IMR-90 (cell line): ENCODE data around the gene TNPO1. TPM values are rescaled to one million over a fixed set of nuclear protein-coding genes. Genes with fewer than 3 reads are reported as not detected.

ENCODE experiments used
- ATAC-seq: fragments of 200-7000 bp; cut with Tn5 transposase; 2 replicates; pipeline ENCODE4 v1.9.1; 2020; ENCODE audit warnings: low read depth, mild to moderate bottlenecking, moderate library complexity
- BruUV-seq: library from RNA; stranded (reverse); fragments of 400-500 nt; replicated peaks from 2 replicates; lab custom pipeline; 2021; lab: Mats Ljungman, UMichigan
- CTCF ChIA-PET: fragments of 300-600 bp; formaldehyde crosslinking; extraction: SDS; loops from one replicate; lab custom pipeline; 2021; ENCODE audit warnings: antibody characterized with exemption; lab: Yijun Ruan, JAX
- POLR2A ChIA-PET: fragments of 300-600 bp; sonication (Branson Sonifier 250); formaldehyde crosslinking; loops from one replicate; lab custom pipeline; 2022; ENCODE audit warnings: antibody characterized with exemption; ENCODE audit not compliant: unreplicated experiment; lab: Charles Lee
- DNase-seq: peaks from one replicate; pipeline ENCODE4 v3.0.0; 2013
- H2AFZ ChIP-seq: replicated peaks from 2 replicates; pipeline ENCODE3; 2013; ENCODE audit warnings: low read length, mild to moderate bottlenecking; ENCODE audit not compliant: poor library complexity
- H2AK5ac ChIP-seq: 2 replicates; pipeline ENCODE4 v1.6.1; 2013; ENCODE audit warnings: low read depth, low read length, inconsistent platforms
- H2AK9ac ChIP-seq: replicated peaks from 2 replicates; pipeline ENCODE3; 2013; ENCODE audit warnings: mild to moderate bottlenecking, low read depth, low read length, moderate library complexity; ENCODE audit not compliant: poor library complexity
- H2BK120ac ChIP-seq: 2 replicates; pipeline ENCODE4 v1.6.1; 2013; ENCODE audit warnings: low read depth, low read length, inconsistent platforms
- H2BK15ac ChIP-seq: 3 replicates; pipeline ENCODE4 v1.6.1; 2013; ENCODE audit warnings: low read depth, low read length, inconsistent platforms
- H2BK20ac ChIP-seq: 2 replicates; pipeline ENCODE4 v1.6.1; 2013; ENCODE audit warnings: low read depth, mild to moderate bottlenecking, inconsistent platforms, low read length, moderate library complexity
- H2BK5ac ChIP-seq: 2 replicates; pipeline ENCODE4 v1.6.1; 2013; ENCODE audit warnings: mild to moderate bottlenecking, low read depth, low read length, inconsistent platforms; ENCODE audit not compliant: poor library complexity, severe bottlenecking
- H3K14ac ChIP-seq: replicated peaks from 2 replicates; pipeline ENCODE4 v1.6.1; 2013; ENCODE audit warnings: low read depth, low read length, inconsistent platforms
- H3K18ac ChIP-seq: 2 replicates; pipeline ENCODE4 v1.6.1; 2013; ENCODE audit warnings: low read depth, low read length, control low read depth
- H3K23ac ChIP-seq: 2 replicates; pipeline ENCODE4 v1.6.1; 2013; ENCODE audit warnings: low read depth, low read length, inconsistent platforms
- H3K27ac ChIP-seq: 2 replicates; pipeline ENCODE4 v1.5.1; 2013; ENCODE audit warnings: mild to moderate bottlenecking, control low read depth, low read length; ENCODE audit not compliant: insufficient read depth
- H3K27me3 ChIP-seq: 2 replicates; pipeline ENCODE4 v1.6.1; 2013; ENCODE audit warnings: low read length; ENCODE audit not compliant: control insufficient read depth, insufficient read depth
- H3K36me3 ChIP-seq: 2 replicates; pipeline ENCODE4 v1.6.1; 2013; ENCODE audit warnings: low read length, mixed read lengths; ENCODE audit not compliant: control insufficient read depth, insufficient read depth
- H3K4ac ChIP-seq: 2 replicates; pipeline ENCODE4 v1.6.1; 2013; ENCODE audit warnings: low read depth, low read length, inconsistent platforms
- H3K4me1 ChIP-seq: 2 replicates; pipeline ENCODE4 v1.6.1; 2013; ENCODE audit warnings: low read length, mixed read lengths; ENCODE audit not compliant: control insufficient read depth, insufficient read depth
- H3K4me2 ChIP-seq: 2 replicates; pipeline ENCODE4 v1.6.1; 2013; ENCODE audit warnings: low read depth, mild to moderate bottlenecking, control low read depth, low read length, moderate library complexity
- H3K4me3 ChIP-seq: 2 replicates; pipeline ENCODE4 v1.5.1; 2013; ENCODE audit warnings: low read depth, mild to moderate bottlenecking, control low read depth, low read length, moderate library complexity; ENCODE audit not compliant: insufficient read depth
- H3K56ac ChIP-seq: 2 replicates; pipeline ENCODE4 v1.6.1; 2013; ENCODE audit warnings: low read length, inconsistent platforms; ENCODE audit not compliant: insufficient read depth; ENCODE audit errors: extremely low read depth
- H3K79me1 ChIP-seq, 2 experiments: 2 replicates each; pipeline ENCODE4 v1.6.1; 2013; ENCODE audit warnings: low read length in 2 of 2, inconsistent platforms in 1 of 2, low read depth in 1 of 2
- H3K9ac ChIP-seq: 2 replicates; pipeline ENCODE4 v1.6.1; 2013; ENCODE audit warnings: low read depth, low read length, control low read depth
- H3K9me1 ChIP-seq: 2 replicates; pipeline ENCODE4 v1.6.1; 2013; ENCODE audit warnings: low read length, inconsistent platforms; ENCODE audit not compliant: insufficient read depth
- H3K9me3 ChIP-seq: 2 replicates; pipeline ENCODE4 v1.6.1; 2013; ENCODE audit warnings: low read length; ENCODE audit not compliant: control insufficient read depth, insufficient read depth
- H4K20me1 ChIP-seq: 2 replicates; pipeline ENCODE4 v1.6.1; 2013; ENCODE audit warnings: low read length, inconsistent platforms; ENCODE audit not compliant: insufficient read depth
- H4K5ac ChIP-seq: 2 replicates; pipeline ENCODE4 v1.6.1; 2013; ENCODE audit warnings: mild to moderate bottlenecking, low read depth, low read length, control low read depth
- H4K8ac ChIP-seq, 2 experiments: 2 replicates each; pipeline ENCODE4 v1.6.1; 2013; ENCODE audit warnings: low read depth in 2 of 2, low read length in 2 of 2, control low read depth in 1 of 2, inconsistent platforms in 1 of 2
- H4K91ac ChIP-seq: 2 replicates; pipeline ENCODE4 v1.6.1; 2013; ENCODE audit warnings: low read depth, low read length, inconsistent platforms; ENCODE audit not compliant: insufficient read depth
- BHLHE40 ChIP-seq: fragments of 150-350 bp; IDR thresholded peaks from 2 replicates; pipeline ENCODE4 v1.6.1; 2016; ENCODE audit warnings: mild to moderate bottlenecking, low read depth, low read length
- CEBPB ChIP-seq: IDR thresholded peaks from 2 replicates; pipeline ENCODE4 v1.6.1; 2012; ENCODE audit warnings: low read depth, low read length, improper control_type of control experiment
- CHD1 ChIP-seq: IDR thresholded peaks from 2 replicates; pipeline ENCODE4 v1.6.1; 2012; ENCODE audit warnings: low read depth, low read length, improper control_type of control experiment
- MAFK ChIP-seq: IDR thresholded peaks from 2 replicates; pipeline ENCODE4 v1.6.1; 2012; ENCODE audit warnings: low read depth, low read length, improper control_type of control experiment
- MAZ ChIP-seq: IDR thresholded peaks from 2 replicates; pipeline ENCODE4 v1.6.1; 2012; ENCODE audit warnings: low read depth, mild to moderate bottlenecking, low read length, improper control_type of control experiment, moderate library complexity, borderline replicate concordance
- MXI1 ChIP-seq: IDR thresholded peaks from 2 replicates; pipeline ENCODE4 v1.6.1; 2012; ENCODE audit warnings: low read depth, mild to moderate bottlenecking, low read length, moderate library complexity, borderline replicate concordance
- NFE2L2 ChIP-seq: fragments of 150-350 bp; IDR thresholded peaks from 2 replicates; pipeline ENCODE4 v1.6.1; 2016; ENCODE audit warnings: low read depth, mild to moderate bottlenecking, low read length
- POLR2A ChIP-seq: IDR thresholded peaks from 2 replicates; pipeline ENCODE4 v1.6.1; 2012; ENCODE audit warnings: mild to moderate bottlenecking, low read depth, low read length
- RAD21 ChIP-seq: IDR thresholded peaks from 2 replicates; pipeline ENCODE4 v1.6.1; 2012; ENCODE audit warnings: low read length, improper control_type of control experiment
- RCOR1 ChIP-seq: IDR thresholded peaks from 2 replicates; pipeline ENCODE4 v1.6.1; 2012; ENCODE audit warnings: mild to moderate bottlenecking, low read length, improper control_type of control experiment; ENCODE audit not compliant: insufficient replicate concordance
- RFX5 ChIP-seq: IDR thresholded peaks from 2 replicates; pipeline ENCODE4 v1.8.0; 2012; ENCODE audit warnings: low read depth, mild to moderate bottlenecking, low read length, moderate library complexity
- SMC3 ChIP-seq: fragments of 150-350 bp; IDR thresholded peaks from 2 replicates; pipeline ENCODE4 v1.6.1; 2016; ENCODE audit warnings: low read depth, mild to moderate bottlenecking, antibody characterized with exemption, low read length, moderate library complexity
- WGBS, 2 experiments: methylation state at CpG; one replicate each; pipeline versions ENCODE4 v1.1.5 to v1.1.7; 2013; ENCODE audit warnings: missing lambda C conversion rate in 2 of 2; ENCODE audit not compliant: insufficient read length in 1 of 2; ENCODE audit errors: extremely low coverage in 2 of 2; 5-methylcytosine and 5-hydroxymethylcytosine counted together
- dilution Hi-C: fragments of 300-500 bp; cut with HindIII; formaldehyde crosslinking; loops from one replicate; pipeline ENCODE4 v1.14.3; 2018; ENCODE audit warnings: low sequenced_read_pairs; ENCODE audit not compliant: unreplicated experiment
- in situ Hi-C: fragments of 300-500 bp; cut with MboI; formaldehyde crosslinking; loops from 3 replicates; pipeline ENCODE4 v1.14.3; 2019; ENCODE audit warnings: low sequenced_read_pairs, inconsistent platforms, mixed read lengths
- intact Hi-C: fragments of 100-400 bp; cut with micrococcal nuclease; formaldehyde crosslinking; loops from 2 replicates; pipeline ENCODE4 v1.10.0; 2022
- polyA plus RNA-seq, 3 experiments: library from polyadenylated mRNA; depleted of rRNA; stranded (reverse); fragments of >200 nt; gene quantifications; 2 replicates each; pipeline ENCODE4 v1.2.3, GENCODE V29; 2012; ENCODE audit warnings: low replicate concordance in 1 of 3
- total RNA-seq: library from RNA; depleted of rRNA; stranded (reverse); fragments of >200 nt; gene quantifications from 2 replicates; pipeline ENCODE4 v1.2.3, GENCODE V29; 2012
- TF ChIP-seq, protein P1 (sequence below): conservative IDR thresholded peaks from 2 replicates; pipeline ENCODE4 v1.5.1; 2012; ENCODE audit warnings: mild to moderate bottlenecking, low read depth, low read length, improper control_type of control experiment
- TF ChIP-seq, protein P2 (sequence below): fragments of 150-350 bp; IDR thresholded peaks from 2 replicates; pipeline ENCODE4 v1.6.1; 2017; ENCODE audit warnings: mild to moderate bottlenecking, antibody characterized with exemption, low read length, low read depth
- TF ChIP-seq, protein P3 (sequence below): fragments of 150-350 bp; IDR thresholded peaks from 2 replicates; pipeline ENCODE4 v1.6.1; 2016; ENCODE audit warnings: low read depth, mild to moderate bottlenecking, low read length, moderate library complexity, borderline replicate concordance

Gene TNPO1
- total and polyA plus RNA-seq, 2 of the 4 experiments (the other 2 are of a cell fraction) = 45.5 to 400 TPM

DNA sequence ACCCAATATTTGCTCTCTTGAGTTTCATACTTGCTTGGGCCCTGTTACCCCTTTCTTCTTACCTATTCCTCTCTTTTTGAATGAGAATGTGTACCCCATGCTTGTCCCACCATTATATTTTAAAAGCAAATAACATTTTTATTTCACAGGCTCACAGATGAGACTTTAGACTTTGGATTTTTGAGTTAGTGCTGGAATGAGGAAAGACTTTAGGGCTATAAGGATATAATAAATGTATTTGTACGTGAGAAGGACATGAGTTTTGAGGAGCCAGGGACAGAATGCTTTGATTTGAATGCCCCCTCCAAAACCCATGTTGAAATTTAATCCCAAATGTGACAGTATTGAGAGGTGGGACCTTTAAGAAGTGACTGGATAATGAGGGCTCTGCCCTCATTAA lies 33.1 kb upstream of the TNPO1 start:
- Histone ChIP-seq H2AK5ac (no peak overlapping the region), H3K14ac (no peak overlapping the region), H3K4ac (no peak overlapping the region), H2AK9ac (no peak overlapping the region), H3K4me1 (no peaks in the 10 kb centered on the region), H3K18ac (no peak overlapping the region), H3K23ac (no peak overlapping the region), H3K36me3 (no peaks in the 10 kb centered on the region), H3K9ac (no peak overlapping the region), H3K56ac (no peak overlapping the region), H4K91ac (no peak overlapping the region), H2BK5ac (no peak overlapping the region), H4K8ac (no peak overlapping the region), H3K79me1 (no peaks in the 10 kb centered on the region), H3K4me2 (no peak overlapping the region), H3K9me1 (no peaks in the 10 kb centered on the region), H2BK120ac (no peak overlapping the region), H2BK20ac (no peak overlapping the region), H3K27ac (no peak overlapping the region), H2AFZ (no peak overlapping the region), H4K5ac (no peak overlapping the region), H3K27me3 (no peaks in the 10 kb centered on the region; the same call in 1 of the 2 replicates), H4K20me1 (no peaks in the 10 kb centered on the region), H2BK15ac (no peak overlapping the region), H3K9me3 (no peaks in the 10 kb centered on the region), H3K4me3 (no peak overlapping the region)
- dilution Hi-C loops (no loop called here), in situ Hi-C loops (no loop called here), intact Hi-C loops (no loop called here)
- ChIA-PET CTCF (no interaction called here), POLR2A (interaction anchor here (0.6 kb wide), 1 partner anchor 17 kb away, joined by 3 read pairs; no protein-coding TSS in a partner anchor)
- no TSS peak for BruUV-seq
- whole genome bisulfite sequencing, 2 experiments = no CpG with 5 or more reads among the region's 1 CpG
- ATAC-seq (no peak), DNase-seq (no peak)
- TF ChIP-seq SMC3 (no peak), CEBPB (no peak), MXI1 (no peak), RCOR1 (no peak), BHLHE40 (no peak), MAFK (no peak), MAZ (no peak), RAD21 (no peak), RFX5 (no peak), CHD1 (no peak), NFE2L2 (no peak), POLR2A (no peak)
- TF ChIP-seq, protein P1, sequence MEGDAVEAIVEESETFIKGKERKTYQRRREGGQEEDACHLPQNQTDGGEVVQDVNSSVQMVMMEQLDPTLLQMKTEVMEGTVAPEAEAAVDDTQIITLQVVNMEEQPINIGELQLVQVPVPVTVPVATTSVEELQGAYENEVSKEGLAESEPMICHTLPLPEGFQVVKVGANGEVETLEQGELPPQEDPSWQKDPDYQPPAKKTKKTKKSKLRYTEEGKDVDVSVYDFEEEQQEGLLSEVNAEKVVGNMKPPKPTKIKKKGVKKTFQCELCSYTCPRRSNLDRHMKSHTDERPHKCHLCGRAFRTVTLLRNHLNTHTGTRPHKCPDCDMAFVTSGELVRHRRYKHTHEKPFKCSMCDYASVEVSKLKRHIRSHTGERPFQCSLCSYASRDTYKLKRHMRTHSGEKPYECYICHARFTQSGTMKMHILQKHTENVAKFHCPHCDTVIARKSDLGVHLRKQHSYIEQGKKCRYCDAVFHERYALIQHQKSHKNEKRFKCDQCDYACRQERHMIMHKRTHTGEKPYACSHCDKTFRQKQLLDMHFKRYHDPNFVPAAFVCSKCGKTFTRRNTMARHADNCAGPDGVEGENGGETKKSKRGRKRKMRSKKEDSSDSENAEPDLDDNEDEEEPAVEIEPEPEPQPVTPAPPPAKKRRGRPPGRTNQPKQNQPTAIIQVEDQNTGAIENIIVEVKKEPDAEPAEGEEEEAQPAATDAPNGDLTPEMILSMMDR = no peak
- TF ChIP-seq, protein P2, sequence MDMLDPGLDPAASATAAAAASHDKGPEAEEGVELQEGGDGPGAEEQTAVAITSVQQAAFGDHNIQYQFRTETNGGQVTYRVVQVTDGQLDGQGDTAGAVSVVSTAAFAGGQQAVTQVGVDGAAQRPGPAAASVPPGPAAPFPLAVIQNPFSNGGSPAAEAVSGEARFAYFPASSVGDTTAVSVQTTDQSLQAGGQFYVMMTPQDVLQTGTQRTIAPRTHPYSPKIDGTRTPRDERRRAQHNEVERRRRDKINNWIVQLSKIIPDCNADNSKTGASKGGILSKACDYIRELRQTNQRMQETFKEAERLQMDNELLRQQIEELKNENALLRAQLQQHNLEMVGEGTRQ = no peak
- TF ChIP-seq, protein P3, sequence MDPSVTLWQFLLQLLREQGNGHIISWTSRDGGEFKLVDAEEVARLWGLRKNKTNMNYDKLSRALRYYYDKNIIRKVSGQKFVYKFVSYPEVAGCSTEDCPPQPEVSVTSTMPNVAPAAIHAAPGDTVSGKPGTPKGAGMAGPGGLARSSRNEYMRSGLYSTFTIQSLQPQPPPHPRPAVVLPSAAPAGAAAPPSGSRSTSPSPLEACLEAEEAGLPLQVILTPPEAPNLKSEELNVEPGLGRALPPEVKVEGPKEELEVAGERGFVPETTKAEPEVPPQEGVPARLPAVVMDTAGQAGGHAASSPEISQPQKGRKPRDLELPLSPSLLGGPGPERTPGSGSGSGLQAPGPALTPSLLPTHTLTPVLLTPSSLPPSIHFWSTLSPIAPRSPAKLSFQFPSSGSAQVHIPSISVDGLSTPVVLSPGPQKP = no peak
